Heart left ventricle (tissue), 16 donors: ENCODE results near the gene ZNF726. TPM values are rescaled to one million over a fixed set of nuclear protein-coding genes. Genes with fewer than 3 reads are reported as not detected.

Source experiments
- ATAC-seq, 4 donors: fragments of 200-7000 bp; cut with Tn5 transposase; one replicate each; pipeline ENCODE4 v1.9.1; 2020 to 2022; ENCODE audit warnings: moderate library complexity in 4 of 4, mild to moderate bottlenecking in 3 of 4, moderate number of reproducible peaks in 1 of 4
- DNase-seq, 5 donors: peaks; one replicate each; pipeline ENCODE4 v3.0.0-alpha.2; 2020
- H3K27ac ChIP-seq, 12 donors: fragments of 200-600 bp; sonication (generic) in 4 of 12; one replicate each; pipeline versions ENCODE4 v1.5.0 to v1.8.0; 2016 to 2022; ENCODE audit warnings: mild to moderate bottlenecking in 2 of 12
- H3K27me3 ChIP-seq, 9 donors: fragments of 200-600 bp; sonication (generic) in 2 of 9; one replicate each; pipeline versions ENCODE4 v1.5.1 to v1.8.0; 2016 to 2022; ENCODE audit warnings: mild to moderate bottlenecking in 3 of 9
- H3K36me3 ChIP-seq, 9 donors: fragments of 200-600 bp; sonication (generic) in 2 of 9; one replicate each; pipeline versions ENCODE4 v1.5.0 to v1.8.0; 2018 to 2022; ENCODE audit warnings: mild to moderate bottlenecking in 2 of 9
- H3K4me1 ChIP-seq, 12 donors: fragments of 200-600 bp; sonication (generic) in 4 of 12; one replicate each; pipeline versions ENCODE4 v1.5.0 to v1.8.0; 2016 to 2022; ENCODE audit warnings: mild to moderate bottlenecking in 3 of 12
- H3K4me3 ChIP-seq, 12 donors: fragments of 200-600 bp; sonication (generic) in 4 of 12; one replicate each; pipeline versions ENCODE4 v1.5.0 to v1.8.0; 2017 to 2022; ENCODE audit warnings: mild to moderate bottlenecking in 9 of 12, moderate library complexity in 4 of 12
- H3K9me3 ChIP-seq, 12 donors: fragments of 200-600 bp; sonication (generic) in 4 of 12; one replicate each; pipeline versions ENCODE4 v1.5.0 to v1.8.0; 2016 to 2022; ENCODE audit warnings: mild to moderate bottlenecking in 1 of 12
- CTCF ChIP-seq, 12 donors: fragments of 200-600 bp; sonication (generic) in 4 of 12; IDR thresholded peaks; one replicate each; pipeline versions ENCODE4 v1.5.0 to v1.8.0; 2018 to 2022; ENCODE audit warnings: antibody characterized with exemption in 12 of 12, mild to moderate bottlenecking in 5 of 12
- POLR2A ChIP-seq, 2 donors: fragments of 450-650 bp; IDR thresholded peaks; one replicate each; pipeline ENCODE4 v1.6.1; 2017; ENCODE audit warnings: antibody characterized with exemption in 2 of 2, mild to moderate bottlenecking in 2 of 2, moderate library complexity in 2 of 2
- WGBS, 4 donors: extraction: QIAGEN DNeasy Blood & Tissue Kit in 2 of 4; methylation state at CpG; one replicate each; pipeline versions ENCODE4 v1.1.5 to v1.1.7; 2013 to 2018; 5-methylcytosine and 5-hydroxymethylcytosine counted together
- intact Hi-C, 10 donors: fragments of 100-400 bp; cut with DNase I; formaldehyde crosslinking; loops; one replicate each; pipeline versions ENCODE4 v1.11.1 to v1.14.2; 2022
- long read RNA-seq, 3 donors: library from polyadenylated mRNA; unstranded; transcript quantifications; one replicate each; pipeline ENCODE4 v2.0.0, GENCODE V29; 2020 to 2021
- polyA plus RNA-seq, 2 donors: library from polyadenylated mRNA; stranded (reverse); fragments of 200-250 nt; gene quantifications; one replicate each; pipeline ENCODE4 v1.2.3, GENCODE V29; 2013
- total RNA-seq, 9 donors: library from RNA; depleted of rRNA in 2 of 9; stranded (reverse); fragments of >200 nt in 2 of 9; fragmentation: NEBNext Ultra II Directional in 3 of 9; extraction: Animal tissue kit (Norgen Biotek cat#: 25700) in 3 of 9; gene quantifications; one replicate each; pipeline versions ENCODE4 v1.1.0 to v1.2.4, GENCODE V29; 2016 to 2023
- donor health status: ischemic (EF 13 %, LVEDD 7.1; RV severe dilation, severe dysfunction).
- donor health status: healthy with polysubstance abuse.
- donor health status: DM: no; HTN: yes; CAD: no.
- donor health status: DM: no; HTN: no; CAD: no.
- donor health status: ischemic (EF 25% LVEDD 6.9; RV normal size, moderate dysfunction).
- donor health status: ischemic (EF 25% LVEDD 5.7; RV mildly dilated, moderate dysfunction).
- donor health status: healthy.
- donor health status: DM: yes; HTN: yes; CAD: no.
- donor health status: ischemic (EF 35%, LVEDD 5.7; RV mildly dilated, moderate dysfunction).
- donor health status: nonischemic (EF 11% LVEDD 7.7; RV severe dilation, severe dysfunction).
- donor health status: DM: yes; HTN: yes; CAD: no.
- donor health status: PGD.
- donor health status: ischemic (EF 29% LVEDD 5.4; RV normal size, mild dysfunction).
- donor health status: nonischemic (EF 23%, LVEDD 6.1; RV moderate dilation, normal function).

The ZNF726 gene
- total RNA-seq (1 to 10 TPM in 2 of 9 donors, under 1 TPM in 5, not detected in 2; 0.44 to 1.5 (median 0.63) TPM), polyA plus RNA-seq (under 1 TPM; 0.11 to 0.24 TPM)
- long read RNA-seq, donor 1, partial matches to known transcripts = 0 of 1 reads
- long read RNA-seq, donor 1, other reads (novel, unspliced or antisense) = 0 of 1 reads
- long read RNA-seq, donor 2, partial matches to known transcripts = 0 of 1 reads
- long read RNA-seq, donor 2, other reads (novel, unspliced or antisense) = 1 of 1 reads
- long read RNA-seq, donor 3 = 0 reads

GRCh38 chr19:23914402-23915286 lies at the start of gene ZNF726:
TSS of gene ZNF726 (plus strand) at chr19:23914886. CDS start at chr19:23914995, 109 bp downstream.
- Histone ChIP-seq H3K27me3 (no peaks in the 10 kb centered on the region), H3K27ac (peak within 1 kb of the TSS in 4 of 12 donors; percentile 8 to 53 (median 23)), H3K9me3 (no peaks in the 10 kb centered on the region), H3K4me3 (peak within 1 kb of the TSS; percentile 44 to 86 (median 68)), H3K36me3 (no peaks in the 10 kb centered on the region), H3K4me1 (peaks cover 0 to 12% (median 0%) of the 10 kb centered on the region in 12 donors)
- ATAC-seq (peak; percentile 96 to 99 (median 98)), DNase-seq (peak; percentile 84 to 91 (median 88))
- intact Hi-C loops = loop anchor here in 1 of 10 donors (10.0 kb wide), 1 partner anchor 120 kb away; no protein-coding TSS in a partner anchor
- TF ChIP-seq CTCF (IDR thresholded peaks at IDR 0.05) (no peak), POLR2A (IDR thresholded peaks at IDR 0.05) (no peak)
- 10 to 19% (median 15%) methylated on average over 34 to 44 of the region's 44 CpGs for WGBS, 4 donors

- no peaks in the 10 kb centered on the region for H3K4me1 ChIP-seq
- ATAC-seq (no peak), DNase-seq (no peak)
- no peaks in the 10 kb centered on the region for H3K9me3 ChIP-seq
- no peaks in the 10 kb centered on the region for H3K27me3 ChIP-seq
- intact Hi-C loops = no loop called here
- H3K27ac ChIP-seq = no peak overlapping the region
- TF ChIP-seq POLR2A (IDR thresholded peaks at IDR 0.05) = no peak
- TF ChIP-seq CTCF (IDR thresholded peaks at IDR 0.05) = no peak
- no peaks in the 10 kb centered on the region for H3K36me3 ChIP-seq
- WGBS, 4 donors = 73 to 89% (median 83%) methylated on average over 4 of the region's 4 CpGs
- no peak overlapping the region for H3K4me3 ChIP-seq
These were observed 46.8 kb upstream of the ZNF726 start for GRCh38 chr19:23867895-23868294.

- no peaks in the 10 kb centered on the region for H3K27me3 ChIP-seq
- WGBS, 4 donors = 95 to 100% (median 97%) methylated on average over 2 to 3 of the region's 3 CpGs
- H3K4me3 ChIP-seq = no peak overlapping the region
- no peaks in the 10 kb centered on the region for H3K36me3 ChIP-seq
- intact Hi-C loops = no loop called here
- DNase-seq (no peak), ATAC-seq (no peak)
- H3K4me1 ChIP-seq = no peaks in the 10 kb centered on the region
- no peak overlapping the region for H3K27ac ChIP-seq
- no peaks in the 10 kb centered on the region for H3K9me3 ChIP-seq
- TF ChIP-seq CTCF (IDR thresholded peaks at IDR 0.05) = no peak
- no peak for TF ChIP-seq POLR2A (IDR thresholded peaks at IDR 0.05)
These were observed 46.1 kb upstream of the ZNF726 start for GRCh38 chr19:23868630-23869029.
